Measurements from ENCODE around the gene B4GALT4. TPM values are rescaled to one million over a fixed set of nuclear protein-coding genes. Genes with fewer than 3 reads are reported as not detected.

Gene B4GALT4
- total RNA-seq, 1 donor from 2014 or later, result 12.7 TPM

DNA sequence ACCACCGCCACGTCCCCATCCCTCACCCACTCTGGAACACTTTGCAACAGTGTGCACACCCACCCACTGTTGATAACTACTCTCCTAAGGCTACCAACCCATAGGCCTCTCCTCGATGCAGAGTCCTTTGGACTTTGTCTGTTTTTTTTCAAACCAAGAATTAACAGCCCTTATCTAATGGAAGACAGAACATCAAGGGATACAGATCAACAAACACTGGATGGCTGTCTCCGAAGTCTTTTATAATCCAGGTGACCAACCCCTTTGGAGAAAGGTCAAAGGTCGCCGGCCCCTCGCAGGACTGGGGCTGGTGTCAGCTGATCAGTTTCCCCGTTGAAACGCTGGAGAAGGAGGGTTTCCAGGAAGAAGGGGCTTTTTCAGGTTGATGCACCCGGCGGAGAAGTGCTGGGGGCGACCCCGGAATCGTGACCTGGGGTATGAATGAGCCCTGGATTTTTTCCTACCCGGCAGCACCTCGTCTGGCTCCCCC is 532 bp downstream of the B4GALT4 start:
- Histone ChIP-seq H3K36me3 (peaks cover 13% of the 10 kb centered on the region), H3K27me3 (ENCODE audit: low read depth) (no peaks in the 10 kb centered on the region), H3K4me1 (peaks cover 39% of the 10 kb centered on the region), H3K9me3 (replicated peaks) (no peaks in the 10 kb centered on the region), H3K4me3 (peak overlapping the region; percentile 84), H3K27ac (replicated peaks) (peak overlapping the region; percentile 94)
- intact Hi-C loops (cut with micrococcal nuclease), result no loop called here
- TF ChIP-seq, protein P1, sequence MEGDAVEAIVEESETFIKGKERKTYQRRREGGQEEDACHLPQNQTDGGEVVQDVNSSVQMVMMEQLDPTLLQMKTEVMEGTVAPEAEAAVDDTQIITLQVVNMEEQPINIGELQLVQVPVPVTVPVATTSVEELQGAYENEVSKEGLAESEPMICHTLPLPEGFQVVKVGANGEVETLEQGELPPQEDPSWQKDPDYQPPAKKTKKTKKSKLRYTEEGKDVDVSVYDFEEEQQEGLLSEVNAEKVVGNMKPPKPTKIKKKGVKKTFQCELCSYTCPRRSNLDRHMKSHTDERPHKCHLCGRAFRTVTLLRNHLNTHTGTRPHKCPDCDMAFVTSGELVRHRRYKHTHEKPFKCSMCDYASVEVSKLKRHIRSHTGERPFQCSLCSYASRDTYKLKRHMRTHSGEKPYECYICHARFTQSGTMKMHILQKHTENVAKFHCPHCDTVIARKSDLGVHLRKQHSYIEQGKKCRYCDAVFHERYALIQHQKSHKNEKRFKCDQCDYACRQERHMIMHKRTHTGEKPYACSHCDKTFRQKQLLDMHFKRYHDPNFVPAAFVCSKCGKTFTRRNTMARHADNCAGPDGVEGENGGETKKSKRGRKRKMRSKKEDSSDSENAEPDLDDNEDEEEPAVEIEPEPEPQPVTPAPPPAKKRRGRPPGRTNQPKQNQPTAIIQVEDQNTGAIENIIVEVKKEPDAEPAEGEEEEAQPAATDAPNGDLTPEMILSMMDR (IDR thresholded peaks at IDR 0.05; ENCODE audit: borderline replicate concordance), result no peak
- no peak for DNase-seq

DNA sequence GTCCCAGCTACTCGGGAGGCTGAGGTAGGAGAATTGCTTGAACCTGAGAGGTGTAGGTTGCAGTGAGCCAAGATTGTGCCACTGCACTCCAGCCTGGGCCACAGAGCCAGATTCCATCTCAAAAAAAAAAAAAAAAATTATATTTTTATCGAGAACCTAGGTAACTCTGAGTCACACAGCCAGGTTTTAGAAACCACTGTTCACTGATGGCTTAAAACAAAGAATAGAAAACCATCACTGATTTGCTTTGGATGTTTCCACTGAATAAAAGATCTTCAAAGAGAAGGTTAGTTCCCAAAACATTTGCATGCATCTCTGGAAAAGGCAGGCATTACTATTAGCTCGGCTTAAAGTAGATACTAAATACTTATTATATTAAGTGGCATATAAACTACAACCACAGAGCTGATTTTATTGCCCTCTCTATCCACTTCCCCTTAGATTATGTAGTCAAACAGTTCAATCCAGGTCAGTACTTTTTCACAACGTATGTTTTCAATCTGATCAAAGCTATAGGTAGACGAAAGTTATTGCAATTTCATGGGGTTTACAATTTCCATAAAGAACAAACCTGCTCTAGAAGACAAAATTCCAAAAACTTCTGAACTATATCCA is 1.4 kb downstream of the B4GALT4 start:
- Histone ChIP-seq H3K4me3 (peak overlapping the region; percentile 84), H3K27ac (replicated peaks) (peak overlapping the region; percentile 94), H3K4me1 (peaks cover 43% of the 10 kb centered on the region), H3K27me3 (ENCODE audit: low read depth) (no peaks in the 10 kb centered on the region), H3K36me3 (peaks cover 13% of the 10 kb centered on the region), H3K9me3 (replicated peaks) (no peaks in the 10 kb centered on the region)
- intact Hi-C loops (cut with micrococcal nuclease), result no loop called here
- TF ChIP-seq, protein P1 (IDR thresholded peaks at IDR 0.05; ENCODE audit: borderline replicate concordance), result no peak
- DNase-seq, result no peak

DNA sequence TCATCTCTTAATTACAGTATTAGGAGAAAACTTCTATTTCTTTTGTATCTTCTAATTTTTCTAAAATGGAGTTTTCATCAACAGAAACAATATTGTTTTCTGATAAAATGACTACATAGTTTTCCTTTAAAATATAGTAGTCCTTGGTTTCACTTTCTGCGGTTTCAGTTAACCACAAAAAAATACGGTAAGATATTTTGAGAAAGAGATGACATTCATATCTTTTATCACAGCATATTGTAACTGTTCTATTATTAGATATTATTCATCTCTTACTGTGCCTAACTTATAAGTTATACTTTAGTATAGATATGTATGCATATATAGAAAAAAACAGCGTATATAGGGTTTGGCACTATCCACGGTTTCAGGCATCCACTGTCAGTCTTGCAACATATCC is 2.3 kb downstream of the B4GALT4 start:
- Histone ChIP-seq H3K4me1 (peaks cover 43% of the 10 kb centered on the region), H3K27ac (replicated peaks) (peak overlapping the region; percentile 94), H3K4me3 (peak overlapping the region; percentile 84), H3K9me3 (replicated peaks) (no peaks in the 10 kb centered on the region), H3K27me3 (ENCODE audit: low read depth) (no peaks in the 10 kb centered on the region), H3K36me3 (peaks cover 13% of the 10 kb centered on the region)
- DNase-seq, result no peak
- intact Hi-C loops (cut with micrococcal nuclease), result no loop called here
- TF ChIP-seq, protein P1 (IDR thresholded peaks at IDR 0.05; ENCODE audit: borderline replicate concordance), result no peak

DNA sequence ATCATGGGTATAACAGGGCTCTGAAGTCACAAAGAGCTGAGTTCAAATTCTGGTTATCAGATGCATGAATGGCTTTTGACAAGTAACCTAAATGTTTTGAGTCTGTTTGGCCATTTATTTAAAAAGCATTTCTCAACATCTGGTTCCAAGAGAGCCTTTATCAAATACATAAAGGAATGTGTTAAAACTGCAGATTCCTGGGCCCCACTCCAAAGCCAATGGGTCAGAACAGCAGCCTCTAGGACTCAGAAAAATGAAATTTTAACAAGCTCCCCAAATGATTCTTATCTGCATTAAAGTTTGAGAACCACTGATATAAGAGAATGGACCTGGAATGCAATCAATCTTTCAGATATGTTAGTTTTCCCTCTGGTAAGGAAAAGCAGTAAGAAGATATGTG is 3.4 kb downstream of the B4GALT4 start:
- H3K27ac ChIP-seq (replicated peaks), result no peak overlapping the region
- TF ChIP-seq, protein P1 (IDR thresholded peaks at IDR 0.05; ENCODE audit: borderline replicate concordance), result no peak
- peaks cover 43% of the 10 kb centered on the region for H3K4me1 ChIP-seq
- no peak overlapping the region for H3K4me3 ChIP-seq
- DNase-seq, result no peak
- H3K27me3 ChIP-seq (ENCODE audit: low read depth), result no peaks in the 10 kb centered on the region
- intact Hi-C loops (cut with micrococcal nuclease), result no loop called here
- H3K9me3 ChIP-seq (replicated peaks), result no peaks in the 10 kb centered on the region
- peaks cover 24% of the 10 kb centered on the region for H3K36me3 ChIP-seq

DNA sequence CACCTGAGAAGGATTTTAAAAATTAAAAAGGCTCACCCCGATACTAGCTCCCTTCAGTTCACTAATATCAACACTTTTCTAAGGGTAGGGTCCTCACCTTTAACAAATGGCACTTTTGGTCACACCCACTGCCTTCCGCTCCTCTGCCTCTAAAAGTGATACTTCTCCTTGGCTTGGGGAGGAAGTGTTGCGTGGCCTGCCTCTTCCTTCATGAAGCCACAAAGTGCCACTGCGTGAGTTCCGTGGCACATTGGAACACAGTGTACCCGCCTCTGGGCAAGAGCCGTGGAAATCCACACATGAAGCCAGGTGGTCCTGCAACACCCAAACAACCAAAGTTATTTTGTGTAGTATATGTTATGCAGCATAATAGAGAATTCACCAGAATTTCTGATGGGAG is 3.9 kb downstream of the B4GALT4 start:
- Histone ChIP-seq H3K4me1 (peaks cover 43% of the 10 kb centered on the region), H3K27me3 (ENCODE audit: low read depth) (no peaks in the 10 kb centered on the region), H3K9me3 (replicated peaks) (no peaks in the 10 kb centered on the region), H3K36me3 (peaks cover 26% of the 10 kb centered on the region), H3K27ac (replicated peaks) (no peak overlapping the region), H3K4me3 (no peak overlapping the region)
- TF ChIP-seq, protein P1 (IDR thresholded peaks at IDR 0.05; ENCODE audit: borderline replicate concordance), result no peak
- DNase-seq, result no peak
- intact Hi-C loops (cut with micrococcal nuclease), result no loop called here
